ENCODE results near the gene KCNIP4.

DNA sequence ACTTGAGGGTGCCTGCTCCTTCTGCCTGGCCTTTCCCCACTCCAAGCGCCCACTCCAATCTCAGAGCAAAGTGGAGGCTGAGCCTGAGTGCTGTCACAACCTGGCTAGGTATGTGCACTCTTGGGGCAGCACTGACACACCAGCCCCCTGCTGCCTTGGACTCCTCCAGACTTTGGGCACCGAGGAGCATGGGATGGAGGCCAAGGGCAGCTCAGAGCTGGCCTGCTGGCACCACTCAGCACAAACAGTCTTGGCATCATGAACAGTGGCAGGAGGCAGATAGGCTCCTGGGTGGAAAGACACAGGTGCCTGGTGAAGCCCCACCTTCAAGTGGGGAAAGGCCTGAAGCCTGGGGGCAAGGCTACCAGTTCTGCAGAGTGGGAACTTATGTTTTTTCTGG, 91.8 kb downstream of the KCNIP4 start:
- TF ChIP-seq POLR2A (IDR thresholded peaks at IDR 0.05) = no peak
- TF ChIP-seq, protein P1, sequence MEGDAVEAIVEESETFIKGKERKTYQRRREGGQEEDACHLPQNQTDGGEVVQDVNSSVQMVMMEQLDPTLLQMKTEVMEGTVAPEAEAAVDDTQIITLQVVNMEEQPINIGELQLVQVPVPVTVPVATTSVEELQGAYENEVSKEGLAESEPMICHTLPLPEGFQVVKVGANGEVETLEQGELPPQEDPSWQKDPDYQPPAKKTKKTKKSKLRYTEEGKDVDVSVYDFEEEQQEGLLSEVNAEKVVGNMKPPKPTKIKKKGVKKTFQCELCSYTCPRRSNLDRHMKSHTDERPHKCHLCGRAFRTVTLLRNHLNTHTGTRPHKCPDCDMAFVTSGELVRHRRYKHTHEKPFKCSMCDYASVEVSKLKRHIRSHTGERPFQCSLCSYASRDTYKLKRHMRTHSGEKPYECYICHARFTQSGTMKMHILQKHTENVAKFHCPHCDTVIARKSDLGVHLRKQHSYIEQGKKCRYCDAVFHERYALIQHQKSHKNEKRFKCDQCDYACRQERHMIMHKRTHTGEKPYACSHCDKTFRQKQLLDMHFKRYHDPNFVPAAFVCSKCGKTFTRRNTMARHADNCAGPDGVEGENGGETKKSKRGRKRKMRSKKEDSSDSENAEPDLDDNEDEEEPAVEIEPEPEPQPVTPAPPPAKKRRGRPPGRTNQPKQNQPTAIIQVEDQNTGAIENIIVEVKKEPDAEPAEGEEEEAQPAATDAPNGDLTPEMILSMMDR (IDR thresholded peaks at IDR 0.05 in 8 of 11, conservative IDR thresholded peaks at IDR 0.05 in 3 of 11) = no peak
